8988T (cell line): ENCODE measurements around the gene ST6GALNAC3.

ENCODE experiments used
- DNase-seq: peaks from one replicate; pipeline ENCODE4 v3.0.0; 2011

Gene ST6GALNAC3

GRCh38 chr1:76546354-76546933 lies 471.9 kb downstream of the ST6GALNAC3 start:
- no peak for DNase-seq

DNA sequence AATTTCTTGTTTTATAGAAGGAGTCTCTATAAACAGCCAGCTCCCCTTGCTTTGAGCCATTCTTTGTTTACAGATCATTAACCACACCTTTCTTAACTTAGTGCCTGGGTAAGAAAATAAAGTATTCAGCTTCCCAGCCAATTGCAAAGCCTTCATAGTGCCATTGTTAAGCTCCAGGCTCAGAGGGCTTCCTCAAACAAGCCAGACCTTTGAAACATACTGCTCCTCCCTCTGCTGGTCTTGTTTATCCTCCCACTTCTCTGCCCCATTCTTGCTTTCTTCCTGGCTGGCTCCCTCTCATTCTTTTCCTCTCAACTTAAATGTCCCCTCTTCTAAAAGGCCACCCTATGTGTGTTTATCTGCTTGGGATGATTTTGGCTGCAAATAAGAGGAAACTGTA lies 473.4 kb downstream of the ST6GALNAC3 start:
- DNase-seq, result no peak

GRCh38 chr1:76548513-76549100 lies 474.1 kb downstream of the ST6GALNAC3 start:
- DNase-seq, result no peak

- DNase-seq, result no peak
These were observed 479.7 kb downstream of the ST6GALNAC3 start for GRCh38 chr1:76554283-76554682.

DNA sequence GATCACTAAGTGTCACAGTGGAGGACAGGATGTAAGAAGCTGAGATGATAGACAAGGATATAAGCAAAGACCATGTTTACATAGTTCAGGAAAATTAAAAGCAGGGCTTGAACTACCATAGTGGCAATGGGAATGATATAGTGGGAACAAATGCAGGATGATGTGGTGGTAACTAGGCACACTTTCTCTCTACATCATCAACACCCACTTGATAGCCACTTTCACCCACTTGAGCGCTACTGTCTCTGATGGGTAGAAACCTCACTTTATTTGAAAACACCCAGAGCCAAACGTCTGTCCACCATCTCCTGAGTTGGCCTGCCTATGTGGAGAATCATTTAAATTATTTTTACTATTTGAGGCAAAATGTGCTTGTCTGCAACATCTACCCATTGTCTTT lies 487.7 kb downstream of the ST6GALNAC3 start:
- no peak for DNase-seq

DNA sequence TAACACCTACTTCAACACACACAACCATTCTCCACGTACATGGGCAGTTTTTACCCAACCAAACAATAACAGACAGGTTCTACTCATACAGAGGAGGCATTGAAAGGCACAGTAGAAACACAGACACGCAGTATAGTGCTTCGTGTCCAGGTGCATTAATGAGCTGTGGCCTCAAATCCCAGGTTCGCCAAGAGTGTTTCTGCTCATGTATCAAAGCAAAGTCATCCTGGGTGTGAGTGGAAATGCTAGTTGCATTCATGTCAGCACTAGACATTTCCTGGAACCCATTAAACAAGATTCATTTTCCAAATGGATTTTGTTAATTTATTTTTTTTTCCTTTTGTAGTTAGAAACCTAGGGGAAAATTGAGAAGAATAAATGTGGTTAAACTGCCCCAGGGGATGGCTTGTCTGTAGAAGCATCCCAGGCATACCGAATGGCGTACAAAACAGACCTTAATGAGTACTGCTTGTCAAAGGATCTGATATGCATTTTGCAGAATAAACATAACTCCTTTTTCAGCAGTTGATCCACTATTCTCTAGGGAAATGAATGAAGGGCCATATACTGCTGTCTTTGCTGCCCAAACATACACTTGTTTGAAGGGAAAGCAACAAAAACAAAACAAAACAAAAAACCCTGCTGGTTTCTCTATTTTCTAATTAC lies 494.2 kb downstream of the ST6GALNAC3 start:
- DNase-seq, result no peak

DNA sequence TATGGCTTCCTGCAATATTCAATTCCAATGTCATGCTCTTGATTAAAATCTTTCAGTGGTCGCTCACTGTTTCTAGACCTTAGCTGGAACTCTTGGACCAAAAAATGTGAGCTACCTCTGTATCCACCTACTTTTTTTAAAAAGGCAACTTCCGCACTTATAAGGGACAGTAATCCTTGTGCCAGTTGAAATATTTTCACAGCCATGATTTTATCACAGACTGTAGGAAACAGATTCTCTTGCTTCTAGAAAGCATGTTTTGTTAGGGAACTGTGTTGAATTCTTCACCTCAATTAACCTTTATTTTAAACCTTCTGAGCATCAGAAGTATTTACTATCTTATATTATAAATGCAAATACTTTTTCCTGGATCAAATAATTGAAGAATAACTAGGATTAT lies 496.7 kb downstream of the ST6GALNAC3 start:
- no peak for DNase-seq

DNA sequence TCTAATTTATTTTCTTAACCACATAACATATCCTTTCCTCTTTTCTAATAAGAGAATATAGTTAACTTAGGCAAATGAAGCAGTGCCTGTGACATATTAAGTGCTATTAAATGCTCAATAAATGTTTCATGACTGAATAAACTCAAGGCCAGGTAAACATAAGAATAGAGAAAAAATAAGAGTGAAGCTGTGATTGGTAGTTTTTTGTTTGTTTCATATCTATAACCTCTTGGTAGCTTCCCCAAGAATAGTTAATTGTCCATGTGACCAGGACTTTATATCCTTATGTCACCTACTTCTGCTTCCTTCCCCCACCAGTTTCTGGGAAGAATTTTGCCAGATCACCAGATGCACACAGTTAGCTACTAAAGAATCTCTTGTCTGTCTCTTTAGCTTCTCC lies 497.7 kb downstream of the ST6GALNAC3 start:
- DNase-seq, result no peak

- no peak for DNase-seq
These were observed 502.5 kb downstream of the ST6GALNAC3 start for GRCh38 chr1:76576876-76577524.

GRCh38 chr1:76577525-76578185 lies 503.1 kb downstream of the ST6GALNAC3 start:
- DNase-seq, result no peak

GRCh38 chr1:76580206-76580605 lies 505.7 kb downstream of the ST6GALNAC3 start:
- no peak for DNase-seq

GRCh38 chr1:76581712-76582111 lies 507.2 kb downstream of the ST6GALNAC3 start:
- DNase-seq, result no peak

- no peak for DNase-seq
These were observed 508.8 kb downstream of the ST6GALNAC3 start for GRCh38 chr1:76583235-76583868.

GRCh38 chr1:76583875-76584477 lies 509.4 kb downstream of the ST6GALNAC3 start:
- DNase-seq, result no peak

DNA sequence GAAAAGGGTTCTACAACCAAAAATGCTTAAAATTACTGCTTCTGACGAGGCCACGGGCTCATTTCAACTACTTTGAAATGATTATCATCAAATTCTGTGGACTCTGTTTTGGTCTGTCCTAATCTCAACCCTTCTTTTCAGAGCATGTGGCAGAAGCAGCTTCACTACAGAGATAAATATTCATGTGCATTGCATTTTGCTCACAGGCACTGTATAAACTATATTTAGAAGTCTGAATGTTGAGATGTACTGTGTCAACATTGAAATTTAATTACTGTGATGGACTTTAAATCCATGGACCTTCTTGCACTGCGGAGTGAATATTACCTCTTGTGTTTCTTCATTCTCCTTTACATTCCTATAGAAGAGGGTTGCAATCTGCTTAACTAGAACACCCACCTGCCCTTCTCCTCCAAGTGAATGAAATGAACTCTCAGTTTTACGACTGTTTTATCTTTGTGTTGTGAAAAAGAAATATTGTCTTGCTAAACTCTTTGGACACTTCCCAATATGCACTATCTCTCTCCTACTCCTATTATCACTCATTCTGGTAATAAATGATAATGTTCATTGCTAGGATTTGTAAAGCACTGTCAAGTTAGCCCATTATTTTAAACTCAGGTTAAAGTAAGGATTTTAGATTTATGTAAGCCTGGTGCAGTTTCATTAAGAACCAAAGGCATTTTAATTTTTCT lies 511.6 kb downstream of the ST6GALNAC3 start:
- DNase-seq, result no peak

GRCh38 chr1:76587212-76587611 lies 512.7 kb downstream of the ST6GALNAC3 start:
- no peak for DNase-seq

- no peak for DNase-seq
These were observed 516.9 kb downstream of the ST6GALNAC3 start for GRCh38 chr1:76591461-76591860.

DNA sequence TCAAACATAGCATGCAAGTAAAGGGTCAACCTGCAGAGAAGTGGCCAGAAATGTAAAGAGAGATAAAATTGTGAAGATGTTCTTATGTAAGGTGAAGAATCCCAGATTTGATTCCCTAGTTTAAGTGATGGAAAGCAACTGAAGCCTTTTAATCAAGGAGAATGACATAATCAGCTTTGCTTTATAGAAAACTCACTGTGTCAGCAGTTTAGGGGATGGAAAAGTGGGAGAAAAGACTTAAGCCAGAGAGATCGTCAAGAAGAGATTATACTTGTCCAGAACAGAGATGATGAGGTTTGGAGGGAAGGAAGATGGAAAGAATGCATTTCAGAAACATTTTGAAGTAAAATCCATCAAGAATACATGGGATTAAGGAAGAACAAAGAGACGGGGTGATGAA lies 517.4 kb downstream of the ST6GALNAC3 start:
- DNase-seq, result no peak

DNA sequence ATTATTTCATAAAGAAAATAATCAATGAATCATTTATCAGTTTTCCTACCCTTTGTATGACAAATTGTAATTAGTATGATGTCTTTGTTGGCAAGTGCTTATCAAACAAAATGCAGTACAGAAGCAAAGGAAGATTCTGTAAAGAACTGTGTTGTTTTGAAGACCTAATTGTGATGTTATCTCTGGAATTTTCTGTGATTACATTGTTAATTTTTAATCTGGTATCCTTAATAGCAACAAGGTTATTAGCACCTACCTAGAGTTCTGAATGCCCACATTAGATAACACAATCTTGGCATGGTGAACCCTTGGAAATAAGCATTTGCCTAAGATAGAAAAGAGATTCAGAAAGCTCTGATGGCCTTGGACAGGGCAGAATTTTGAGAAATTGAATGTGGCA lies 518.6 kb downstream of the ST6GALNAC3 start:
- no peak for DNase-seq

- DNase-seq, result no peak
These were observed 519.1 kb downstream of the ST6GALNAC3 start for GRCh38 chr1:76593618-76594017.

- no peak for DNase-seq
These were observed 520.5 kb downstream of the ST6GALNAC3 start for GRCh38 chr1:76595024-76595423.

DNA sequence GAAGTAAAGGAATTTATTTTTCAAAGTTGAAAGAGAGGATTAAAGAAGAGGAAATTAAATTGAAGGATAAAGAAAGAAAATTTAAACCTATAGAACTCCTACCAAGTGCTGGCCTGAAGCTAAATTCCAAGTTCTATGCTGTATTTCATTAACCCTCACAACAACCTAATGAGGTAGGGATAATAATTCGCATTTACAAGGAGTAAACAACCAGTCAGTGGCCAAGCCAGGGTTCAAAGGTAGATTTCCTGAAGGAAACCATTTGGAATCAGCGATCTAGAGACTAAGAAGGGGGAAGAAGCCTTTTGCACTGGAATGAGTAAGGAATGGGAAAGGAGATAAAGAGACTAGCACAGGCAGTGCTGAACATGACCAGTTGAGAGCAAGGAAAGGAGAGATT lies 526.9 kb downstream of the ST6GALNAC3 start:
- DNase-seq, result no peak
